NCI-H510A (cell line): ENCODE data around the gene PRM2.

Experiments used
- DNase-seq: peaks from one replicate; lab custom pipeline; 2025; lab: John Stamatoyannopoulos, UW

Gene PRM2

GRCh38 chr16:11225677-11226549, 50.4 kb downstream of the PRM2 start:
- no peak for DNase-seq
